ENCODE results near the gene SOX15. TPM values are rescaled to one million over a fixed set of nuclear protein-coding genes. Genes with fewer than 3 reads are reported as not detected.
A peak's percentile ranks its signal among the peaks of the same experiment; 100 is the strongest.

SOX15 gene
- total and polyA plus RNA-seq, 2 of the 13 experiments (the other 11 are each of a cell fraction or from before 2014, with no cell fraction given): 0.07 to 0.18 TPM

DNA sequence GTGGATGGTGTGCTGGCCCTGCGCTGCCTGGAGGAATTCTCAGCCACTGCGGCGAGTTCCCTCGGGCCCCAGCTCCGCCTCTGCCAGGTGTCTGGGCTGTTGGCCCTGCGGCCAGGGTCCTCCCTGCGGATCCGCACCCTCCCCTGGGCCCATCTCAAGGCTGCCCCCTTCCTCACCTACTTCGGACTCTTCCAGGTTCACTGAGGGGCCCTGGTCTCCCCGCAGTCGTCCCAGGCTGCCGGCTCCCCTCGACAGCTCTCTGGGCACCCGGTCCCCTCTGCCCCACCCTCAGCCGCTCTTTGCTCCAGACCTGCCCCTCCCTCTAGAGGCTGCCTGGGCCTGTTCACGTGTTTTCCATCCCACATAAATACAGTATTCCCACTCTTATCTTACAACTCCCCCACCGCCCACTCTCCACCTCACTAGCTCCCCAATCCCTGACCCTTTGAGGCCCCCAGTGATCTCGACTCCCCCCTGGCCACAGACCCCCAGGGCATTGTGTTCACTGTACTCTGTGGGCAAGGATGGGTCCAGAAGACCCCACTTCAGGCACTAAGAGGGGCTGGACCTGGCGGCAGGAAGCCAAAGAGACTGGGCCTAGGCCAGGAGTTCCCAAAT, 32.6 kb downstream of the SOX15 start (continued):
- TF ChIP-seq HOXA5 (CRISPR knock-in tag; IDR thresholded peaks at IDR 0.05) (peak; percentile 48; the same call in 1 of the 2 replicates), ZNF724P (CRISPR knock-in tag; IDR thresholded peaks at IDR 0.05; ENCODE audit: borderline replicate concordance) (no peak), KMT2B (CRISPR knock-in tag; IDR thresholded peaks at IDR 0.05) (peak; percentile 3; the same call in 1 of the 2 replicates), DMAP1 (CRISPR knock-in tag; IDR thresholded peaks at IDR 0.05) (peak; percentile 16; the same call in 1 of the 2 replicates), MAZ (IDR thresholded peaks at IDR 0.05; ENCODE audit: borderline replicate concordance, low read depth, low read length) (no peak), MAZ (CRISPR knock-in tag; IDR thresholded peaks at IDR 0.05; ENCODE audit: low read depth) (peak; percentile 42; the same call in 1 of the 2 replicates), ISL2 (CRISPR knock-in tag; IDR thresholded peaks at IDR 0.05) (peak; percentile 33; the same call in 1 of the 2 replicates), ZNF274 (CRISPR knock-in tag; IDR thresholded peaks at IDR 0.05) (0 out of 2 replicates have a peak, but pooled peaks have one; percentile 73)
- TF ChIP-seq, protein P1, sequence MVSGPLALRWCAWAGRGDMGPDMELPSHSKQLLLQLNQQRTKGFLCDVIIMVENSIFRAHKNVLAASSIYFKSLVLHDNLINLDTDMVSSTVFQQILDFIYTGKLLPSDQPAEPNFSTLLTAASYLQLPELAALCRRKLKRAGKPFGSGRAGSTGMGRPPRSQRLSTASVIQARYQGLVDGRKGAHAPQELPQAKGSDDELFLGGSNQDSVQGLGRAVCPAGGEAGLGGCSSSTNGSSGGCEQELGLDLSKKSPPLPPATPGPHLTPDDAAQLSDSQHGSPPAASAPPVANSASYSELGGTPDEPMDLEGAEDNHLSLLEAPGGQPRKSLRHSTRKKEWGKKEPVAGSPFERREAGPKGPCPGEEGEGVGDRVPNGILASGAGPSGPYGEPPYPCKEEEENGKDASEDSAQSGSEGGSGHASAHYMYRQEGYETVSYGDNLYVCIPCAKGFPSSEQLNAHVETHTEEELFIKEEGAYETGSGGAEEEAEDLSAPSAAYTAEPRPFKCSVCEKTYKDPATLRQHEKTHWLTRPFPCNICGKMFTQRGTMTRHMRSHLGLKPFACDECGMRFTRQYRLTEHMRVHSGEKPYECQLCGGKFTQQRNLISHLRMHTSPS (CRISPR knock-in tag; IDR thresholded peaks at IDR 0.05; ENCODE audit: low read depth): 0 out of 2 replicates have a peak, but pooled peaks have one; percentile 36

DNA sequence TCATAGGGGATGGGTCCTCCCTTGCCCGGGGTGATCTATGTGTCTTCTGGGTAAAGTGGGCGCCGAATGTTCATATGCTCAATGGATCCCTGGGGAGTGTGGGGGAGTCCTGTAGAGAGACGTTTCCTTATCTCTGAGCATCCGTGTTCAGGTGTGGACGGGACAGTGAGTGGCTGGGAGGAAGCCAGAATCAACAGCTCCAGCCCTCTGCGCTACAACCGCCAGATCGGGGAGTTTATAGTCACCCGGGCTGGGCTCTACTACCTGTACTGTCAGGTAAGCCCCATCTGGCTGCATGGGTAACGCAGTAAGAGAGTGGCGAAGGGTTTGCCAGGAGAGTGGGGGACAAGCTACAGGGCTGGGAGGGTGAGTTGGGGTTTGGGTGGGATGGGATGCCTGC, 33.3 kb downstream of the SOX15 start:
- DNase-seq (ENCODE audit: low spot score) (no peak), ATAC-seq (no peak), FAIRE-seq (no peak)
- H4K20me1 ChIP-seq (ENCODE audit: insufficient read depth, low read length): no peaks in the 10 kb centered on the region
- no peaks in the 10 kb centered on the region for H3K79me2 ChIP-seq (ENCODE audit: insufficient read depth, low read length)
- no peak overlapping the region for H3K27ac ChIP-seq (ENCODE audit: extremely low read length, insufficient read depth, low read length)
- intact Hi-C loops (cut with micrococcal nuclease; ENCODE audit: unreplicated experiment) (no loop called here), in situ Hi-C loops (cut with HindIII; ENCODE audit: extremely low pct_ligation_motif_present, low pct_unique_long_range_greater_than_20kb) (loop anchor here (5.0 kb wide), 1 partner anchor 44 kb away; no protein-coding TSS in a partner anchor)
- H3K9me3 ChIP-seq (ENCODE audit: low read length): no peaks in the 10 kb centered on the region
- 66% methylated on average over 12 of the region's 12 CpGs for WGBS (ENCODE audit: low lambda C conversion rate)
- peak overlapping the region in 1 of 3 experiments; percentile 92; a peak in 2 of 6 replicates for H3K4me3 ChIP-seq (replicated peaks in 1 of 3; ENCODE audit: insufficient read depth in 1 of 3, low read depth in 2 of 3, low read length in 3 of 3)
- H3K4me2 ChIP-seq (ENCODE audit: low read depth, low read length): peak overlapping the region; percentile 91
- peak overlapping the region; percentile 31; the same call in 1 of the 2 replicates for H3K9ac ChIP-seq (ENCODE audit: insufficient read depth, low read depth, low read length)
- no TSS peak for BruUV-seq (replicated peaks)
- POLR2A ChIA-PET: interaction anchor here (0.5 to 4.8 kb wide), 7 partner anchors 8 to 274 kb away, joined by 3 to 33 read pairs (median 3); partner anchors contain the start of genes TMEM256, TNFSF12 and TP53
- 0 out of 2 replicates have a peak, but pooled peaks have one; percentile 9 for TF ChIP-seq ZNF557 (CRISPR knock-in tag; IDR thresholded peaks at IDR 0.05)
- TF ChIP-seq, protein P2, sequence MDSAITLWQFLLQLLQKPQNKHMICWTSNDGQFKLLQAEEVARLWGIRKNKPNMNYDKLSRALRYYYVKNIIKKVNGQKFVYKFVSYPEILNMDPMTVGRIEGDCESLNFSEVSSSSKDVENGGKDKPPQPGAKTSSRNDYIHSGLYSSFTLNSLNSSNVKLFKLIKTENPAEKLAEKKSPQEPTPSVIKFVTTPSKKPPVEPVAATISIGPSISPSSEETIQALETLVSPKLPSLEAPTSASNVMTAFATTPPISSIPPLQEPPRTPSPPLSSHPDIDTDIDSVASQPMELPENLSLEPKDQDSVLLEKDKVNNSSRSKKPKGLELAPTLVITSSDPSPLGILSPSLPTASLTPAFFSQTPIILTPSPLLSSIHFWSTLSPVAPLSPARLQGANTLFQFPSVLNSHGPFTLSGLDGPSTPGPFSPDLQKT (CRISPR knock-in tag; IDR thresholded peaks at IDR 0.05; ENCODE audit: borderline replicate concordance): no peak
- H3K4me1 ChIP-seq (ENCODE audit: insufficient read depth, low read length): peaks cover 58% of the 10 kb centered on the region
- no peaks in the 10 kb centered on the region for H3K36me3 ChIP-seq (replicated peaks in 1 of 2; ENCODE audit: control insufficient read depth in 1 of 2, insufficient read depth in 2 of 2, low read length in 2 of 2)
- CTCF ChIA-PET (ENCODE audit: low intra/inter-chr PET ratio, low total read pairs): no interaction called here
- H3K27me3 ChIP-seq (ENCODE audit: control insufficient read depth in 1 of 2, insufficient read depth in 2 of 2, low read length in 2 of 2): no peaks in the 10 kb centered on the region; a peak in 1 of 5 replicates
- no peak overlapping the region for H2AFZ ChIP-seq (ENCODE audit: low read length)

Measured in HepG2 (cell line).